Measurements from ENCODE around the gene ISOC2. TPM values are rescaled to one million over a fixed set of nuclear protein-coding genes. Genes with fewer than 3 reads are reported as not detected.

ISOC2 gene
- polyA plus RNA-seq, 3 donors = 14.8 to 20.2 (median 14.9) TPM

DNA sequence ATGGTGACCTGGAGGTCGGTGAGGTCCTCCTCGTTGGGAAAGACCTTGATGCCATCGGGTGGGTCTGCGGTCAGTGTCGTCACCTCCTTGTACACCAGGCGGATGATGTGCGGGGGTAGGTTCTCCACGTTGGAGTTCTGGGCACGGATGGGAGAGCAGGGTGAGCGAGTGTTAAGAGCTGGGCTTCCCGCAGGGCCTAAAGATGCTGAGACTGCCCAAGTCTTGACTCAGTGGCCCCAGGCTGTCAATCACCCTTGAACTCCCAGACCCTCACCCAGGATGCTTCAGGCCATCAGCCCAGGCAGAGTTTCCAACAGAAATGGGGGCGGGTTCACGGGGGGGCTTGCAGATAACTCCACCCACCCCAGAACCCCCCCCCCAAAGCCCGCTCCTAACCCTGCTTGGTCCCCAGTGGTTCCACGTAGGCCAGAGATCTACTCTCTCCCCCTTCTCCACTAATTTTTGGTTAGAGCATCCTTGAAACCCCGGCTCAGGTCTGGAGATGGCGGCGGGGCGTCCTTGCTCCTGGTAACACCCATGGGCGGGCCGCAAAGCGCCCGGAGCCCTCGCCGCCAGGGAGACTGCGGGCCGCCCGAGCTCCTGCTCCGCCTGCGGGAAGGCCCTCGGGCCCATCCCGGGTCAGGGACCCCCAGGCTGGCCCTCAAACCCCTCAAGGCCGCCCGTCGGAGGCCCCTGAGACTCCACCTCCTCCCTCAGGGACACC is 54.5 kb downstream of the ISOC2 start:
- Mint-ChIP-seq H3K27ac (peak overlapping the region; percentile 57 to 96 (median 86)), H3K27me3 (ENCODE audit: low read depth in 3 of 3) (peaks cover 3 to 5% (median 4%) of the 10 kb centered on the region in 3 donors), H3K9me3 (peaks cover 0 to 12% (median 2%) of the 10 kb centered on the region in 7 donors), H3K4me3 (peak overlapping the region; percentile 84 to 88), H3K4me1 (peaks cover 30% of the 10 kb centered on the region), H3K36me3 (peaks cover 33 to 44% of the 10 kb centered on the region in 2 donors)
- 9% methylated on average over 26 of the region's 35 CpGs for WGBS (ENCODE audit: insufficient coverage)
- TF ChIP-seq, protein P1, sequence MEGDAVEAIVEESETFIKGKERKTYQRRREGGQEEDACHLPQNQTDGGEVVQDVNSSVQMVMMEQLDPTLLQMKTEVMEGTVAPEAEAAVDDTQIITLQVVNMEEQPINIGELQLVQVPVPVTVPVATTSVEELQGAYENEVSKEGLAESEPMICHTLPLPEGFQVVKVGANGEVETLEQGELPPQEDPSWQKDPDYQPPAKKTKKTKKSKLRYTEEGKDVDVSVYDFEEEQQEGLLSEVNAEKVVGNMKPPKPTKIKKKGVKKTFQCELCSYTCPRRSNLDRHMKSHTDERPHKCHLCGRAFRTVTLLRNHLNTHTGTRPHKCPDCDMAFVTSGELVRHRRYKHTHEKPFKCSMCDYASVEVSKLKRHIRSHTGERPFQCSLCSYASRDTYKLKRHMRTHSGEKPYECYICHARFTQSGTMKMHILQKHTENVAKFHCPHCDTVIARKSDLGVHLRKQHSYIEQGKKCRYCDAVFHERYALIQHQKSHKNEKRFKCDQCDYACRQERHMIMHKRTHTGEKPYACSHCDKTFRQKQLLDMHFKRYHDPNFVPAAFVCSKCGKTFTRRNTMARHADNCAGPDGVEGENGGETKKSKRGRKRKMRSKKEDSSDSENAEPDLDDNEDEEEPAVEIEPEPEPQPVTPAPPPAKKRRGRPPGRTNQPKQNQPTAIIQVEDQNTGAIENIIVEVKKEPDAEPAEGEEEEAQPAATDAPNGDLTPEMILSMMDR (IDR thresholded peaks at IDR 0.05) = no peak
- peak overlapping the region; percentile 90 for H3K9ac ChIP-seq (ENCODE audit: insufficient read depth, low read length, poor library complexity, severe bottlenecking)
- no peaks in the 10 kb centered on the region for H3K9me3 ChIP-seq (replicated peaks in 1 of 2; ENCODE audit: control insufficient read depth in 1 of 2, insufficient read depth in 1 of 2, low read length in 2 of 2)
- H3K79me2 ChIP-seq (ENCODE audit: insufficient read depth, low read length) = peaks cover 55% of the 10 kb centered on the region
- H3K36me3 ChIP-seq (replicated peaks in 1 of 2; ENCODE audit: control insufficient read depth in 1 of 2, insufficient read depth in 2 of 2, low read length in 2 of 2) = peaks cover 19 to 28% of the 10 kb centered on the region in 2 donors
- H3K27me3 ChIP-seq (ENCODE audit: control insufficient read depth in 2 of 2, insufficient read depth in 2 of 2, low read length in 2 of 2) = no peaks in the 10 kb centered on the region
- intact Hi-C loops (cut with micrococcal nuclease) = loop anchor here (1.0 to 10.0 kb wide), 3 partner anchors 20 to 198 kb away; partner anchors contain the start of genes ZNF524 (in 1 of the 2) and ZNF865 (in 1 of the 2)
- H3K27ac ChIP-seq (ENCODE audit: low read depth in 1 of 2, low read length in 2 of 2) = peak overlapping the region; percentile 95 to 96
- peak overlapping the region; percentile 78 for H2AFZ ChIP-seq (ENCODE audit: insufficient read depth, low read depth, low read length, poor library complexity, severe bottlenecking)
- peak overlapping the region; percentile 55 to 86 (median 81) for H3K4me3 ChIP-seq (replicated peaks in 1 of 3; ENCODE audit: low read depth in 2 of 3, low read length in 3 of 3)
- peak overlapping the region; percentile 81 for H3K4me2 ChIP-seq (replicated peaks; ENCODE audit: extremely low read depth, low read length, poor library complexity, severe bottlenecking)
- peaks cover 27% of the 10 kb centered on the region for H4K20me1 ChIP-seq (ENCODE audit: insufficient read depth, low read length)
- peaks cover 22 to 36% of the 10 kb centered on the region in 2 donors for H3K4me1 ChIP-seq (ENCODE audit: control insufficient read depth in 1 of 2, insufficient read depth in 2 of 2, low read length in 2 of 2)
- DNase-seq = peak in 1 of 3 donors; percentile 28

DNA sequence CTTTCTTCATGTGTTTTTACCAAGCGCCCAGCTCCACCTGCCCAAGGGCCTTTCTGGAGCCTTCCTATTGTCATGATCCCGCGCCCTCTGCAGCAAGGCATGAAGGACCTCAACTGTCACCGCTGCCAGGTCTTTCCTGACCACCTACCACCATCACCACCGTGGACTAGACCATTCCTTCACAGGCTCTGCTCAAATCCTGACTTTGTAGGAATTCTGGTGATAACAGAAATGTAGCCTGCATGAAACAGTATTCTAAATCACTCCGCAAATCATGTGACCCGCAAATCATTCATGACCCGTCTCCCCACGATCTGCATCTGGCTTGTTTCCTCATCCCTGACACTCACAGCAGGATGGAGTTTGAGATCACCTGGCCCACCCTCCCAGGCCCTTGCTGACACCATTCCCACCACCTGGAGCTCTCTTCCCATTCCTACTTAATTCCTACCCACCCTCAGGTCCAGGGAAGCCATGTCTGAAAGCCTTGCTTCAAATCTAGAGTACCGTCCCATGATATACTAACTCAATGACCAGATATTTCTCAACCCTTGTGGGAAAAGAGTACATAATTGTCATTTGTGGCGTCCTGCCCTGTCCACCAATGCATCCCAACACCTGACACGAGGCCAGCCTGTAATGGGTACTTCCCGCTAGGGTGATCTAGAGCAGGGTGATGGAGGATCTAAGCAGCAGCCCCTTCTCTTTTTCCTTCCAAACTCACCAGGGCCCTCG is 55.2 kb downstream of the ISOC2 start:
- WGBS (ENCODE audit: insufficient coverage) = 88% methylated on average over 7 of the region's 14 CpGs
- Histone ChIP-seq H3K9ac (ENCODE audit: insufficient read depth, low read length, poor library complexity, severe bottlenecking) (peak overlapping the region; percentile 90), H3K27me3 (ENCODE audit: control insufficient read depth in 2 of 2, insufficient read depth in 2 of 2, low read length in 2 of 2) (no peaks in the 10 kb centered on the region), H3K79me2 (ENCODE audit: insufficient read depth, low read length) (peaks cover 59% of the 10 kb centered on the region), H2AFZ (ENCODE audit: insufficient read depth, low read depth, low read length, poor library complexity, severe bottlenecking) (no peak overlapping the region), H3K4me2 (replicated peaks; ENCODE audit: extremely low read depth, low read length, poor library complexity, severe bottlenecking) (peak overlapping the region; percentile 81), H3K4me1 (ENCODE audit: control insufficient read depth in 1 of 2, insufficient read depth in 2 of 2, low read length in 2 of 2) (peaks cover 22 to 36% of the 10 kb centered on the region in 2 donors), H3K27ac (ENCODE audit: low read depth in 1 of 2, low read length in 2 of 2) (peak overlapping the region; percentile 95 to 96), H3K36me3 (replicated peaks in 1 of 2; ENCODE audit: control insufficient read depth in 1 of 2, insufficient read depth in 2 of 2, low read length in 2 of 2) (peaks cover 23 to 33% of the 10 kb centered on the region in 2 donors), H3K9me3 (replicated peaks in 1 of 2; ENCODE audit: control insufficient read depth in 1 of 2, insufficient read depth in 1 of 2, low read length in 2 of 2) (no peaks in the 10 kb centered on the region), H4K20me1 (ENCODE audit: insufficient read depth, low read length) (peaks cover 29% of the 10 kb centered on the region), H3K4me3 (replicated peaks in 1 of 3; ENCODE audit: low read depth in 2 of 3, low read length in 3 of 3) (peak overlapping the region; percentile 55 to 86 (median 81))
- peaks cover 0 to 12% (median 2%) of the 10 kb centered on the region in 7 donors for H3K9me3 Mint-ChIP-seq
- peaks cover 33% of the 10 kb centered on the region for H3K4me1 Mint-ChIP-seq
- intact Hi-C loops (cut with micrococcal nuclease) = loop anchor here (2.0 to 10.0 kb wide), 2 partner anchors 19 to 199 kb away; partner anchors contain the start of genes ZNF524 (in 1 of the 2) and ZNF865 (in 1 of the 2)
- peak overlapping the region; percentile 57 to 96 (median 86) for H3K27ac Mint-ChIP-seq
- H3K4me3 Mint-ChIP-seq = peak overlapping the region; percentile 84 to 88
- TF ChIP-seq, protein P1 (IDR thresholded peaks at IDR 0.05) = no peak
- peaks cover 2 to 5% (median 4%) of the 10 kb centered on the region in 3 donors for H3K27me3 Mint-ChIP-seq (ENCODE audit: low read depth in 3 of 3)
- peak in 1 of 3 donors; percentile 33 for DNase-seq
- H3K36me3 Mint-ChIP-seq = peaks cover 36 to 49% of the 10 kb centered on the region in 2 donors
